HG03025 (cell line): ENCODE measurements around the gene IZUMO1.
"Not testable (repeated sequence)": the region's sequence is repeated elsewhere in the genome, so short reads cannot be mapped to it uniquely, and the experiment has no call there.

Experiments
- ATAC-seq: cut with Tn5 transposase; IDR thresholded peaks from one replicate; pipeline ENCODE4 v1.9.1; 2021; ENCODE audit warnings: mild to moderate bottlenecking, moderate library complexity; ENCODE audit not compliant: unreplicated experiment, low FRiP score

IZUMO1 gene

GRCh38 chr19:48739404-48740163 lies 7.1 kb downstream of the IZUMO1 start:
- no peak for ATAC-seq

GRCh38 chr19:48738557-48739403 lies 7.9 kb downstream of the IZUMO1 start:
- ATAC-seq = no peak

- ATAC-seq = no peak
Observed at GRCh38 chr19:48737360-48737998, 9.2 kb downstream of the IZUMO1 start.

DNA sequence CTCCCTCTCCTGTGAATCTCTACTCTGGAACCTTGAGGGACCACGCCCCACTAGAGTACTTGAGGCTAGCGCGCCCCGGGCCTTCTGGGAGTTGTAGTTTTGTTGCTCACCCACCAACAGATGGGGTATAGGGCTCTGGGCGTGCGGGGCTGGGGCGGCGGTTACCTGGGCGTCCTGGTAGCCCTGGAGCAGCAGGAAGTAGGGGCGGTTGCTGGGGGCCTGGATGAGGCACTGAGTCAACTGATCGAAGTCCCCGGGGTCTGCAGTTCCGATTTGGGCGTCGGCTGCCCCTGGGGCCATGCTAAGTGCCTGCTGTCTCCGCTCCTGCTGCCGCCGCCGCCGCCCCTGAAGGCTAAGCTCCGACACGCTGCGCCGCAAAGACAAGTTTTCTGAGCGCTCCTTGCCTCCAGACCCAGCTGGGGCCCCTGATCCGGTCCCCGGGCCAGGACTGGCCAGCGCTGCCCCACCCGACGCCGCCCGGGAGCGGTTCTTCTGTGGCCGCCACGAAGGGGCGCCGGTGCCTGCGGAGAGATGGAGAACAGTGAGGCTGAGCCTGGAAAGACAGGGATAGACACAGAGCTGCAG lies 11.6 kb downstream of the IZUMO1 start:
- no peak for ATAC-seq

DNA sequence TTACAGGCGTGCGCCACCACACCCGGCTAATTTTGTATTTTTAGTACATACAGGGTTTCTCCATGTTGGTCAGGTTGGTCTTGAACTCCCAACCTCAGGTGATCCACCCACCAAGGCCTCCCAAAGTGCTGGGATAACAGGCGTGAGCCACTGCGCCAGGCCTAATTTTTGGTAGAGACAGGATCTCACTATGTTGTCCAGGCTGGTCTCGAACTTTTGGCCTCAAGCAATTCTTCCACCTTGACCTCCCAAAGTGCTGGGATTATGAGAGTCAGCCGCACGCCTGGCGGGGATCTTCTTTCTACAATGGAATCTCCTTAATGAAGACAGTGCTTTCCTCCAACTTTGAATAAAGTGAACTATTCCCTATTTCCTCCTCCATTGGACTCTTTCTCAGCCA lies 12.1 kb downstream of the IZUMO1 start:
- no peak for ATAC-seq

GRCh38 chr19:48731452-48731851 lies 15.3 kb downstream of the IZUMO1 start:
- ATAC-seq = no peak

DNA sequence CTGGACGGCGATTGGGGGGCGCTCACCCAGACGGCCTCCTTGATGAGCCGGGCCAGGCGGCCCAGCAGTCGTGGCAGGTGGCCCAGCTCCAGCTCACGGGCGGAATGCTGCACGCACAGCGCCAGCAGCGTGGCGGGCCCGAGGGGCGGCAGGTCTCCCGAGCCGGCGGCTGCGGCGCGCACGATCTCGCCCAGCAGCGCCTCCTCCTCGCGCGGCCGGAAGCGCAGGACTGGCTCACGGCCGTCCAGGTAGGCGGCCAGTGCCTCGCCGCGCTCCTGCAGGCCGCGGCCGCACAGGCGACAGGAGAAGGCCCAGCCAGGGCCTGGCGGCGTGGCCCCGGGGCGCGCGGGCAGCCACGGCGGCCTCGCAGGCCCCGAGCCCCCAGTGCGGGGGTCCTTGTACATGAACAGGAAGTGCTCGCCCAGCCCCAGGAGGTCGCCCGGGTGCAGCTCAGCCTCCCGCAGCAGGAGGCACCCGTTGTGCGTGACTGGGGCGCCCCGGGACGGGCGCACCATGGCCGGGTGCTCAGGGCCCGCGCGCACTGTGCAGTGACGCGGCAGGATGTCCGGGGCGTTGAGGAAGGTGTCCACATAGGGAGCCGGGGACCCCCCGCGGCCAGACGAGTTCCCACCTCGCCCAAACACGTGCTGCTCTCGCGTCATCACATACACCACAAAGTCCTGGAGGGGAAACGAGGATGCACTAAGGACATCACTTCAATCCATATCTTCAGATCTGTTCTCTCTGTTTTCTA lies 17.6 kb downstream of the IZUMO1 start:
- ATAC-seq = no peak

GRCh38 chr19:48726556-48726955 lies 20.2 kb downstream of the IZUMO1 start:
- no peak for ATAC-seq

DNA sequence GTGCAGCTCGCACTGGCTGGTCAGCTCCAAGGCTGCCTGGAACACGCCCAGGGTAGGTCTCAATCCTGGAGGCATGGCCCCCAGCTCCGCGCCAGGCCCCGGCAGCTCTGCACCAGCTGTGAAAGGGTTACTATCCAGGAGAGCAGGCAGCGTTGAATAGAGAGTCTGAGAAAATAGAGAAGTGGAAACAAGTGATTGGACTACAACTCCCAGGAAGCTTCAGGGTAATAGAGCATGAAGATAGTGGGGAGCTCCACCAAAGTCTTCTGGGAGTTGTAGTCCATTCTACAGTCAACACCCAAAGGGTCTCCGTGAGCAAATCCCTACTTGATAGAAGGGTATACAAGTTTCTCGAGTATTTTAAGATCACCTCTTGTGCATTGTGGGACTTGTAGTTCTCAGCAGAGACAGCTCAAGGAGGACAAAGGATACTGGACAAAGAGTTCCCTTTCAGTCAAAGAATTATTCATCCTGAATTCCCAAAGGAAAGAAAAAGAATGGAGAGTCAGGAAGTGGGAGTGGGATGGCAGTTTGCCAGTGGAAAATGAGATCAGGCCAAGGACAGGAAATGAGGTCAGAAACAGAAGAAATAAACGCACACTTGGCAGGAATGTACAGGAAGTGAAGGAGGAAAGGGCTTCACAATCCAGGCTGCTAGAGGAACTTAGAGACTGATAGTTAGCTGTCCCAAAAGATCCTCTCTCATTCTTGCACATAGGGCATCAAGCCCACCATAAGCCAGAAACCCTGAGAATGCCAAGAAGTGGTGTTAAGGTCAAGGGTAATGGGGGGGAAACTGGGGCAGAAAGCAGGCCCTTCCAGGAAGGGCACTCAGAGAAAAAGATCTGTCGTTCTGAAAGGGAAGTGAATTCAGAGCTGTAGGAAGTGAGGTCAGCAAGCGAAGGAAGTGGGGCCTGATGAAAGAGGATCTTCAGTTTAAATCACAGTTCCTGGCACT lies 21.6 kb downstream of the IZUMO1 start:
- no peak for ATAC-seq

DNA sequence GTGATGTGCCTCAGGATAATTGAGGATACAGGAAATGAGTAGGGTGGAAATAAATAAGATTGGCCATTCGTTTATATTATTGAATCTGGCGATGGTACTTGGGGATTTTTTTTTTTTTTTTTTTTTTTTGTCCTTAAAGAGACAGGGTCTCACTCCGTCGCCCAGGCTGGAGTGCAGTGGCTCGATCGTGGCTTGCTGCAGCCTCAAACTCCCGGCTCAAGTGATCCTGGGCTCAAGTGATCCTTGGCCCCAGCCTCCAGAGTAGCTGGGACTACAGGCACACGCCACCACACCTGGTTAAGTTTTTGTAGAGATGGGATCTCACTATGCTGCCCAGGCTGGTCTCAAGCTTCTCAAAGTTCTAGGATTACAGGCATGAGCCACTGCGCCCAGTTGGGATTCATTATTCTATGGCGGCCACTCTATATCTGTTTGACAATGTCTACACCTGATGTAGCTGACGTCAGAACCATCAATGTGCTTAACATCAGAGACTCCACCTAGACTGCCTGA lies 24.5 kb downstream of the IZUMO1 start:
- no peak for ATAC-seq

- peak; percentile 79 for ATAC-seq
Observed at GRCh38 chr19:48720613-48721296, 26.0 kb downstream of the IZUMO1 start.

DNA sequence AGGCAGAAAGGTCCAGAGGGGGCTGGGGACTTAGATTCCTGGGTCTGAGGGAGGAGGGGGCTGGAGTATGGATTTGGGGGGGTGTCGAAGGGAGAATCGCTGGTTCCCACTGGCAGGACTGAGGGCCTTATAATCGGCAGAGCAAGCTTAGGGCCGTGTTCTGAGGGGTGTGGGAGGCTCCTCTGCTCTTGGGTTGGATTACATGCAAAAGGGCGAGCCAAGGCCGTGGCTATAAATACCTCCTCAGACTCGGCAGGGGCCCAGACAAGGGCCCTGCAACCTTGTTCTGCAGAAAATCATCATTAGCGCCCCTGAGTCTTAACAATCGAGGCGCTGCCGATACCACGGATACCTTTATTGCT lies 26.5 kb downstream of the IZUMO1 start:
- no peak for ATAC-seq

DNA sequence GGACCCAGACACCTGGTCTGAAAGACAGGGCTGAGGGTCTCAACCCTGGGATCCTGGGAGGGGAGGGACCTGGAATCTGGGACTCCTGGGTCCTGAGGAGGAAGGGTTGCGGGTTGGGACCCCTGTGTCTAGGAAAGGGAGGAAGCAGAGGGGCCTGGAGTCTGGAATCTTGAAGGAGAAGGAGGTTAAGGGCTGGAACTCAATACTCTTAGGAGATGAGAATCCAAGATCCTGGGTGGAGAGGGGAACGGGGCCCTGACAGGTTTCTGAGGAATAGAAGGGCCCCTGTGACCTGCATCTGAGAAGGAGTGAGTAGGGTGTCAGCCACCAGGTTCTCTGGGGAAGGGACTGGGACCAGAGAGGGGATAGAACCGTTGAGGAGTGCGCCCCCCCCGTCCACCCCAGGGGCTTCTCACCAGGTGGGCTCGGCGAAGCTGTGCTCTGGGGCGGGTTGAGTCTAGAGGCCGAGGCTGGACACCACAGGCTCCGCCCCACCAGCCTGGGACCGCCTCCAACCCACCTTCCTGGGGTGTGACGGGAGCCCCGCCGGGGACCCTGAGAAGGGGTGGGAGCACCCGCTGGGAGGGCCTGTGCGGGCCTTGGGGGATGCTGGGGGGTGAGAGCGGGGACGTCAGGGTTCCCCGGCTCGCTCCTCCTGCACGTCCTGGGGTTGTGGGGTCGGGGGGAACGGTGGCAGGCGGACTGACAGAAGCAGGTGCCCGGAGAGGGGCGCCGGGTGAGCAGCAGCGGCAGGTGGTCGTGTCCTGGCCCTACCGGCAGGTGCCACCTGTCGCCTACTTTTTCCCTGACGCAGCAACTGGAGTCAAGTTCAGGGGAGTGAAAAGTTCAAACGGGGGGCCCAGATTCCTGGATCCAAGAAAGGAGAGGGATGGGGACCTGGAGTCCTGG lies 27.2 kb downstream of the IZUMO1 start, which contains the start of gene MAMSTR:
Gene MAMSTR (minus strand): TSS at position 463 of the 909 bp plus-strand sequence. CDS start 694 bp downstream, outside the sequence.
- no peak for ATAC-seq

GRCh38 chr19:48718711-48719231 lies 27.9 kb downstream of the IZUMO1 start:
- no peak for ATAC-seq

- ATAC-seq = not testable (repeated sequence)
Observed at GRCh38 chr19:48718106-48718505, 28.6 kb downstream of the IZUMO1 start.

GRCh38 chr19:48716562-48717291 lies 30.0 kb downstream of the IZUMO1 start:
- ATAC-seq = no peak
